HEK293 (cell line): ENCODE results near the gene PTGR2.

ENCODE experiments used
- AEBP2 ChIP-seq: fragments of 450-650 bp; formaldehyde crosslinking; IDR thresholded peaks from 2 replicates; pipeline ENCODE4 v1.5.1; 2016; ENCODE audit warnings: missing biosample characterization, missing genetic modification characterization, borderline replicate concordance
- BCL11A ChIP-seq: fragments of 450-650 bp; formaldehyde crosslinking; IDR thresholded peaks from 2 replicates; pipeline ENCODE4 v1.5.1; 2016; ENCODE audit warnings: low read depth, missing biosample characterization, missing genetic modification characterization
- CTCF ChIP-seq: fragments of 450-650 bp; formaldehyde crosslinking; IDR thresholded peaks from 2 replicates; pipeline ENCODE4 v1.5.1; 2016; ENCODE audit warnings: missing biosample characterization, missing genetic modification characterization
- ZBTB11 ChIP-seq: fragments of 450-650 bp; formaldehyde crosslinking; conservative IDR thresholded peaks from 2 replicates; pipeline ENCODE4 v1.5.1; 2016; ENCODE audit warnings: low read depth, missing biosample characterization, missing genetic modification characterization
- ZBTB17 ChIP-seq: fragments of 450-650 bp; formaldehyde crosslinking; IDR thresholded peaks from 2 replicates; pipeline ENCODE4 v1.5.1; 2016; ENCODE audit warnings: missing biosample characterization, missing genetic modification characterization
- ZBTB7A ChIP-seq: fragments of 450-650 bp; formaldehyde crosslinking; IDR thresholded peaks from 2 replicates; pipeline ENCODE4 v1.5.1; 2016; ENCODE audit warnings: low read depth, missing biosample characterization, missing genetic modification characterization
- ZFHX2 ChIP-seq: fragments of 450-650 bp; formaldehyde crosslinking; conservative IDR thresholded peaks from 2 replicates; pipeline ENCODE4 v1.5.1; 2016; ENCODE audit warnings: missing biosample characterization, missing genetic modification characterization
- ZNF146 ChIP-seq: fragments of 450-650 bp; formaldehyde crosslinking; IDR thresholded peaks from 2 replicates; pipeline ENCODE4 v1.5.1; 2016; ENCODE audit warnings: missing biosample characterization, missing genetic modification characterization
- ZNF791 ChIP-seq: fragments of 450-650 bp; formaldehyde crosslinking; IDR thresholded peaks from 2 replicates; pipeline ENCODE4 v1.5.1; 2016; ENCODE audit warnings: missing biosample characterization, missing genetic modification characterization

GRCh38 chr14:73863209-73863608 lies 11.6 kb downstream of the PTGR2 start:
- TF ChIP-seq BCL11A (tag by site-specific recombination) (no peak), ZBTB17 (tag by site-specific recombination) (no peak), CTCF (no peak), ZFHX2 (tag by site-specific recombination) (no peak), AEBP2 (tag by site-specific recombination) (no peak), ZBTB11 (tag by site-specific recombination) (no peak), ZNF146 (tag by site-specific recombination) (no peak), ZNF791 (tag by site-specific recombination) (no peak), ZBTB7A (tag by site-specific recombination) (no peak)
